Mucosa of stomach (tissue), 1 donor: ENCODE data around the gene DMKN.

Experiments used
- H3K27me3 ChIP-seq: one replicate; pipeline ENCODE4 v1.7.0; 2013; ENCODE audit warnings: mild to moderate bottlenecking, low read length; ENCODE audit not compliant: control insufficient read depth, insufficient read depth
- H3K36me3 ChIP-seq: one replicate; pipeline ENCODE4 v1.7.0; 2013; ENCODE audit warnings: low read length; ENCODE audit not compliant: control insufficient read depth, insufficient read depth
- H3K4me1 ChIP-seq: one replicate; pipeline ENCODE4 v1.7.0; 2013; ENCODE audit warnings: mild to moderate bottlenecking, low read length; ENCODE audit not compliant: control insufficient read depth, insufficient read depth
- H3K4me3 ChIP-seq: one replicate; pipeline ENCODE4 v1.7.0; 2013; ENCODE audit warnings: low read length
- H3K9ac ChIP-seq: one replicate; pipeline ENCODE4 v1.7.0; 2013; ENCODE audit warnings: mild to moderate bottlenecking, low read length, moderate library complexity
- H3K9me3 ChIP-seq: one replicate; pipeline ENCODE4 v1.7.0; 2013; ENCODE audit warnings: mild to moderate bottlenecking, low read length, moderate library complexity; ENCODE audit not compliant: control insufficient read depth
- donor health status: Pancreatic carcinoma.

DMKN gene

GRCh38 chr19:35498984-35499527, 14.4 kb downstream of the DMKN start:
- H3K27me3 ChIP-seq = peaks cover 4% of the 10 kb centered on the region
- H3K4me1 ChIP-seq = peaks cover 6% of the 10 kb centered on the region
- no peak overlapping the region for H3K4me3 ChIP-seq
- H3K9me3 ChIP-seq = no peaks in the 10 kb centered on the region
- no peak overlapping the region for H3K9ac ChIP-seq
- no peaks in the 10 kb centered on the region for H3K36me3 ChIP-seq

GRCh38 chr19:35498220-35498619, 15.2 kb downstream of the DMKN start:
- Histone ChIP-seq H3K27me3 (peaks cover 4% of the 10 kb centered on the region), H3K4me1 (peaks cover 6% of the 10 kb centered on the region), H3K36me3 (no peaks in the 10 kb centered on the region), H3K9ac (no peak overlapping the region), H3K4me3 (no peak overlapping the region), H3K9me3 (no peaks in the 10 kb centered on the region)

- Histone ChIP-seq H3K9ac (no peak overlapping the region), H3K4me3 (no peak overlapping the region), H3K4me1 (peaks cover 6% of the 10 kb centered on the region)
Observed at GRCh38 chr19:35497406-35497805, 16.0 kb downstream of the DMKN start.

DNA sequence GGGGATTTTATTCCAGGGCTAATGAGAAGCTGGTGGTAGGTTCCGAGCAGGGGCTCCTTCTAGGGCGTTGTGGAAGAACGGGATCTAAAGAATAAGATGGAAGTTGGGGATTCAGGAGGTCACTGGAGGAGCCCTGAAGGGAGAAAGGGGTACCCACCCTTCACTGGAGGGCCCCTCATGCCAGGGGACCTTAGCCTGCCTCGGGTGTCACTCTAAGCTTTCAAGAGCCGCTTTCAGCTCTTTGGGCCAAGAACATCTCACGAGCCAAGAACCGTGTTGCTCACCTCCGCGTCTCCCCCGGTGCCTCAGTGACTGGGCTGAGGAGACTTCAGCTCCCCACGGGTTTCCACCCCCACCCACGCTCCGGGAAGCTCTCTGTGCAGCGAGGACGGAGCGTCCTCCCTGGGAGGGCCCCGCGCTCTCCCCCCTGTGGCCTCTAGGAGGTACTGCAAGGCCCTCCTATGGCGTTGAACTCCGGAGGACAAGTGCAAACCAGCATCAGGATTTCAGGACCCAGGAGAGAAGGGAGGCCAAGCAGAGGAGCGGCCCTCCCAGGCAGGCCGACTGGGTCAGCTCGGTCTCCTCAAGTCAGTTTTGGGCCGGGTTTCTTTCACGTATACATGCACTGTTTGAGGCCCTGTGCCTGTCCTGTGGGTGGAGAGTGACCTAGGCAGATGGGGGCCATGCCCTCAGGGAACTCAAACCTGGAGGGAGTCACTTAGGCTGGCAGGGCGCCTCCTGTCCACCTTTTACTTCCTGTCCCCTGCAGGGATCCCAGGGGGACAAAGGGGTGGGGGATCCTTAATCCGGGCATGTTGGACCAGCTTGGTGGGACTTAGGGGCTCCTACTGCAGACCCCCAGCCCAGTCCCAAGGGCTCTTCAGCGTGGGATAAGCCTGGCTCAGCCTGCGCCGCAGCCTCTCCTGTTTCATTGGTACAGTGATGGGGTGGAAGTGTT, 18.1 kb downstream of the DMKN start:
- Histone ChIP-seq H3K9me3 (no peaks in the 10 kb centered on the region), H3K4me3 (no peak overlapping the region), H3K27me3 (peaks cover 4% of the 10 kb centered on the region), H3K4me1 (peaks cover 6% of the 10 kb centered on the region), H3K9ac (no peak overlapping the region), H3K36me3 (no peaks in the 10 kb centered on the region)

More at GRCh38 chr19:35497406-35497805, 16.0 kb downstream of the DMKN start:
- H3K27me3 ChIP-seq = peaks cover 4% of the 10 kb centered on the region
- H3K36me3 ChIP-seq = no peaks in the 10 kb centered on the region
- H3K9me3 ChIP-seq = no peaks in the 10 kb centered on the region

DNA sequence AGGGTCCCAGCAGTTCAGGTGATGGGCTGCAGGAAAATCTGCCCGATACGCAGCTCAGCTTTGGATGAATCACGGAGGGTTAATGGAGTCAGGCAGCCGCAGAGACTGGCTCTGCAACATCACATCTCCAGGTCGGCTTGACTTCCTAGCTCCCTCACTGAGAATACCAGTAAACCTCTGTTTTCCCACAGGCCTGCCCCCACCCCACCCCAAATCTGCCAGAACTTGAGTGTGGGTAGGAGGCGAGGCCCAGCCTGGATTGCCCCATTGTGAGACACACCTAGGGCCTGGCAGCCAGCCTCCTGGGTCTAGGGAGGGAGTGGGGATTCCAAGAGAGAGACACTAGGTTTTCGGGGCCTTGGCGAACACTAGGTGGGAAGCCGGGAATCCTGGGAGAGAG, 19.5 kb downstream of the DMKN start:
- no peak overlapping the region for H3K9ac ChIP-seq
- H3K9me3 ChIP-seq = no peaks in the 10 kb centered on the region
- H3K4me1 ChIP-seq = peaks cover 6% of the 10 kb centered on the region
- H3K4me3 ChIP-seq = no peak overlapping the region
- peaks cover 4% of the 10 kb centered on the region for H3K27me3 ChIP-seq
- H3K36me3 ChIP-seq = no peaks in the 10 kb centered on the region

- no peaks in the 10 kb centered on the region for H3K9me3 ChIP-seq
- H3K27me3 ChIP-seq = peaks cover 8% of the 10 kb centered on the region
- H3K4me1 ChIP-seq = peaks cover 6% of the 10 kb centered on the region
- H3K36me3 ChIP-seq = no peaks in the 10 kb centered on the region
- H3K9ac ChIP-seq = no peak overlapping the region
- no peak overlapping the region for H3K4me3 ChIP-seq
Observed at GRCh38 chr19:35491836-35492360, 21.6 kb downstream of the DMKN start.

GRCh38 chr19:35490364-35490763, 23.1 kb downstream of the DMKN start, which contains the start of gene KRTDAP:
Gene KRTDAP, minus strand, starts transcription at chr19:35490464. Its CDS starts 22 bp downstream, at chr19:35490442.
- H3K4me3 ChIP-seq = no peak within 1 kb of the TSS
- no peaks in the 10 kb centered on the region for H3K36me3 ChIP-seq
- H3K9ac ChIP-seq = no peak within 1 kb of the TSS
- peaks cover 12% of the 10 kb centered on the region for H3K27me3 ChIP-seq
- no peaks in the 10 kb centered on the region for H3K9me3 ChIP-seq
- H3K4me1 ChIP-seq = peaks cover 4% of the 10 kb centered on the region

- no peaks in the 10 kb centered on the region for H3K4me1 ChIP-seq
- H3K9me3 ChIP-seq = no peaks in the 10 kb centered on the region
- H3K27me3 ChIP-seq = peaks cover 8% of the 10 kb centered on the region
- no peak overlapping the region for H3K9ac ChIP-seq
- no peak overlapping the region for H3K4me3 ChIP-seq
- no peaks in the 10 kb centered on the region for H3K36me3 ChIP-seq
Observed at GRCh38 chr19:35488677-35489076, 24.8 kb downstream of the DMKN start.

- no peaks in the 10 kb centered on the region for H3K9me3 ChIP-seq
- peaks cover 8% of the 10 kb centered on the region for H3K27me3 ChIP-seq
- H3K4me3 ChIP-seq = no peak overlapping the region
- H3K36me3 ChIP-seq = no peaks in the 10 kb centered on the region
- no peaks in the 10 kb centered on the region for H3K4me1 ChIP-seq
- H3K9ac ChIP-seq = no peak overlapping the region
Observed at GRCh38 chr19:35487656-35488182, 25.7 kb downstream of the DMKN start.

DNA sequence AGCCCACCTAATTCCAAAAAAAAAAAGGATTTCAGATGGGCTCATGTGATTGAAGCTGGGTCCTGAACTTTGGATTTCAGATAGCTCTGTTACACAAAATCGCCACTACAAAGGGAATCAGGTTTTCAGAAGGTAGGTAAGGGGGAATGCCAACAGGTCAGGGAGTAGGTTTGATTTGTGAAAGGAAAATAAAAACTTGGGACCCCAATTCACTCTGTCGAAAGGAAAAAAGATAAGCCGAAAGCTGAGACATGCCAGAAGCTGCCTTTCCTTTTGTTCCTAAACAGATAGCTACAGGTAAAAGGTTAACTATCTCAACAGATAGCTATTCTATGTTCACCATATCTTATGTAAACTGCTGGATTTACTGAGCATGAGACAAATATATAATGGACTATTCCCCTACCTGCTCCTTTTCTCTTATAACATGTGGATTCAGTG, 27.2 kb downstream of the DMKN start:
- Histone ChIP-seq H3K4me1 (no peaks in the 10 kb centered on the region), H3K4me3 (no peak overlapping the region), H3K27me3 (peaks cover 8% of the 10 kb centered on the region), H3K9ac (no peak overlapping the region), H3K36me3 (no peaks in the 10 kb centered on the region), H3K9me3 (no peaks in the 10 kb centered on the region)

- H3K4me3 ChIP-seq = no peak overlapping the region
- no peaks in the 10 kb centered on the region for H3K36me3 ChIP-seq
- no peaks in the 10 kb centered on the region for H3K9me3 ChIP-seq
- H3K9ac ChIP-seq = no peak overlapping the region
- H3K4me1 ChIP-seq = no peaks in the 10 kb centered on the region
- H3K27me3 ChIP-seq = peaks cover 8% of the 10 kb centered on the region
Observed at GRCh38 chr19:35484252-35485036, 29.0 kb downstream of the DMKN start.
